GM12874 (cell line): ENCODE data around the gene CLK4.

ENCODE experiments used
- CTCF ChIP-seq: IDR thresholded peaks from 2 replicates; pipeline ENCODE4 v1.5.1; 2011; ENCODE audit warnings: low read depth, mild to moderate bottlenecking, control low read depth, low read length, moderate library complexity; ENCODE audit not compliant: insufficient read depth

Gene CLK4

GRCh38 chr5:178569485-178569884, 57.4 kb downstream of the CLK4 start:
- TF ChIP-seq CTCF = no peak

- no peak for TF ChIP-seq CTCF
Observed at GRCh38 chr5:178564811-178565550, 61.9 kb downstream of the CLK4 start.

GRCh38 chr5:178564397-178564796, 62.5 kb downstream of the CLK4 start:
- TF ChIP-seq CTCF = no peak

- TF ChIP-seq CTCF = no peak
Observed at GRCh38 chr5:178563621-178564020, 63.2 kb downstream of the CLK4 start.

- TF ChIP-seq CTCF = no peak
Observed at GRCh38 chr5:178561746-178562264, 65.0 kb downstream of the CLK4 start.

- no peak for TF ChIP-seq CTCF
Observed at GRCh38 chr5:178560911-178561310, 65.9 kb downstream of the CLK4 start.

GRCh38 chr5:178557416-178557815, 69.4 kb downstream of the CLK4 start:
- TF ChIP-seq CTCF = no peak
